ENCODE measurements around the gene NOTO.

- TF ChIP-seq CTCF (IDR thresholded peaks at IDR 0.05 in 4 of 5, conservative IDR thresholded peaks at IDR 0.05 in 1 of 5) (no peak), POLR2A (IDR thresholded peaks at IDR 0.05) (no peak)
Measured at GRCh38 chr2:73215254-73215653, 12.9 kb downstream of the NOTO start.
